ENCODE measurements around the gene PELO.
"Not testable (repeated sequence)": the region's sequence is repeated elsewhere in the genome, so short reads cannot be mapped to it uniquely, and the experiment has no call there.

PELO gene, protein sequence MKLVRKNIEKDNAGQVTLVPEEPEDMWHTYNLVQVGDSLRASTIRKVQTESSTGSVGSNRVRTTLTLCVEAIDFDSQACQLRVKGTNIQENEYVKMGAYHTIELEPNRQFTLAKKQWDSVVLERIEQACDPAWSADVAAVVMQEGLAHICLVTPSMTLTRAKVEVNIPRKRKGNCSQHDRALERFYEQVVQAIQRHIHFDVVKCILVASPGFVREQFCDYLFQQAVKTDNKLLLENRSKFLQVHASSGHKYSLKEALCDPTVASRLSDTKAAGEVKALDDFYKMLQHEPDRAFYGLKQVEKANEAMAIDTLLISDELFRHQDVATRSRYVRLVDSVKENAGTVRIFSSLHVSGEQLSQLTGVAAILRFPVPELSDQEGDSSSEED

GRCh38 chr5:52787600-52788504, at the start of gene PELO, which contains the start of gene ITGA1:
Gene PELO (plus strand): TSS chr5:52787916. CDS start chr5:52800395, 12,479 bp downstream.
Gene ITGA1 (plus strand): TSS chr5:52787916. CDS start chr5:52788354, 438 bp downstream.
- DNase-seq = peak; percentile 54 to 67

DNA sequence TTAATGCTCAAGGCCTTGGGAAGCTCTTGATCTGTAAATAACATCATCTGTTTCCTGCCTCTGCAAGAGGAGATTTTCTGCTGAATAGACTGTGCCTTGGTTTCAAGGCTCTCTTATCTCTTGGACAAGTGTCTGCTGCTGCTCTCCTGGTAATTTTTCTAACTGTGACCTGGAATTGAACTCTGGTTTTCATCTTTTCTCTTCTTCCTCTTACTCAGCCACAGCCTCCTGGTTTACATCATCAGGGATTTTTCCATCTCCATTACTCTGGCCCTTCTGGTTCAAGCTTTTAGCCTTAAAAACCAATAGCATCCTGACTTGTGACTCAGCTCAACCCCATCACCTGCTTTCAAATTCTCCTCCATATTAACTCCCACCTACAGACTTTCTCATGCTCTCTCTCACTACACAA, 49.6 kb upstream of the PELO start:
- DNase-seq = no peak

GRCh38 chr5:52740007-52740406, 47.7 kb upstream of the PELO start:
- no peak for DNase-seq

- no peak for DNase-seq
Observed at GRCh38 chr5:52743012-52743411, 44.7 kb upstream of the PELO start.

DNA sequence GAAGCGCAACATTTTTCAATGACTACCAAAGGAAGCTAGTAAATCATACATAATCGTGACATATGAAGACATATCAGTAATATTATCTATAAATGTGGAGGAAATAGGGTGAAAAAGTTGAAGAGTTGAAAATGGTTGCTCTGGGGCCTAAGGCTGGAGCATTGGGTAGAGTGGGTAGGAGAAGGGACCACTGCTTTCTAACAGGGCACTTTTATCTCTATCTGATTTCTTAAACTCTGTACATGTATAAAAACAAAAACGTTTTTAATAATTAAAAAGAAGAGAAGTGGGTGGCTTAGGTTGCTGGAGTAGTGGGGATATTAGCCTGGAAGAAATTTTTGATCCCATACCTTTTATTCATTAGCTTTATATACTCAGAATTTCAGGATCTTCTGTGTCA, 44.2 kb upstream of the PELO start:
- DNase-seq = no peak

DNA sequence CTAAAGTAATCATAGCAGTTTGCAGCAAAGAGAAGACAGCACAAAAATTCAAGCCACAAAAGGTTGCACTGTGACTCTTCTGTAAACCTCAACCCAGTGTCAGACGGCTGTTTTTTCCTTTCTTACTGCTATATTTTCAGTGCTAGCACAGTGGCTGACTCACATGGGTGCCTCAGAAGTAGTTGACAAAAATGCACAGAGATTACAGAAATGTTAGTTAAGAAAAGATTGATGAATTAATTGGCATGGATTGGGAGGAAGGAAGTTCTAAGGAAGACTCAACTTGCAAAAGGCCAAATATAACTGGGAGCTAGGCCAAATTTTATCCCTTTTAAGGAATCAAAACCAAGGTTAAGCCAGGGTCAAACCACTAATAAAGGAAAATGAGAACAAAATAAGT, 43.7 kb upstream of the PELO start:
- peak; percentile 17 to 47 for DNase-seq

GRCh38 chr5:52744867-52745458, 42.8 kb upstream of the PELO start:
- DNase-seq = not testable (repeated sequence)

DNA sequence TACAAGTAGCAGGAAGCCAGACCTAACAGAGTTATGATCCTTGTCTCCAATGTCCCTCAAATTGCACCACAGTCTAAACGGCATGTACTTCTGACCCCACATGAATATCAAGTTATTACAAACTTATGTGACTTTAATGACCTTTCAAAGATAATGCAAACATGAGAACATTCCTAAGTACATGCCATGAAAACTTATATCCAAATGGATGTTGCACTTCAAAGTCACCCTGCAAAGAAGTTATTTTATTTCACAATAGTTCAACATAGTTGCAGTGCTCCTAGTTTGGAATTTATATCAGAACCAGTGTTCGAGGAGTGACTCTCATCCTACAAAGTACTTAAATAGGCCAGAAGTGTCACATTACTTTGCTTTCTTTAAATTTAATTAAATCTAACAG, 41.2 kb upstream of the PELO start:
- no peak for DNase-seq

GRCh38 chr5:52748590-52748989, 39.1 kb upstream of the PELO start:
- DNase-seq = no peak

DNA sequence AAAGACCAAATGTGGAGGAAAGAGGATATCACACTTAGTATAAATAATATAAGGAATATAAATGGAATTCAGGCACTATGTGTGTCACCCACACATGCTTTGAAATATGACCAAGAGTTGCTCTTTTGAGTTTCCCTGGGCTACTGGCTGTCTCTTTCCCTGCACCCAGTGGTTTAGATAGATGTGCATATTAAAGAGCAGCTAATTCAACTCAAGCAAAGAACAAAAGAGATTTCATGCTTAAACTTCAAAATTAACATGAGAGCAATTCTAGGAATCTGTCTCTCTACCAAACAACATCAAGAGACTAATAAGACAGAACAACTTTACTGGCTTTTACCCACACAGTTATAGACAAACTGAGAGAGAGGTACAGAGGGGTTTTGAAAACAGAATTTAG, 38.0 kb upstream of the PELO start:
- no peak for DNase-seq

- DNase-seq = no peak
Observed at GRCh38 chr5:52751137-52751536, 36.6 kb upstream of the PELO start.

- DNase-seq = no peak
Observed at GRCh38 chr5:52754051-52754450, 33.7 kb upstream of the PELO start.

- DNase-seq = no peak
Observed at GRCh38 chr5:52757527-52757926, 30.2 kb upstream of the PELO start.

- no peak for DNase-seq
Observed at GRCh38 chr5:52758014-52758413, 29.7 kb upstream of the PELO start.

GRCh38 chr5:52759331-52759730, 28.4 kb upstream of the PELO start:
- DNase-seq = no peak

- peak; percentile 44 to 62 for DNase-seq
Observed at GRCh38 chr5:52760695-52761366, 26.9 kb upstream of the PELO start.

- DNase-seq = no peak
Observed at GRCh38 chr5:52767217-52767743, 20.4 kb upstream of the PELO start.

DNA sequence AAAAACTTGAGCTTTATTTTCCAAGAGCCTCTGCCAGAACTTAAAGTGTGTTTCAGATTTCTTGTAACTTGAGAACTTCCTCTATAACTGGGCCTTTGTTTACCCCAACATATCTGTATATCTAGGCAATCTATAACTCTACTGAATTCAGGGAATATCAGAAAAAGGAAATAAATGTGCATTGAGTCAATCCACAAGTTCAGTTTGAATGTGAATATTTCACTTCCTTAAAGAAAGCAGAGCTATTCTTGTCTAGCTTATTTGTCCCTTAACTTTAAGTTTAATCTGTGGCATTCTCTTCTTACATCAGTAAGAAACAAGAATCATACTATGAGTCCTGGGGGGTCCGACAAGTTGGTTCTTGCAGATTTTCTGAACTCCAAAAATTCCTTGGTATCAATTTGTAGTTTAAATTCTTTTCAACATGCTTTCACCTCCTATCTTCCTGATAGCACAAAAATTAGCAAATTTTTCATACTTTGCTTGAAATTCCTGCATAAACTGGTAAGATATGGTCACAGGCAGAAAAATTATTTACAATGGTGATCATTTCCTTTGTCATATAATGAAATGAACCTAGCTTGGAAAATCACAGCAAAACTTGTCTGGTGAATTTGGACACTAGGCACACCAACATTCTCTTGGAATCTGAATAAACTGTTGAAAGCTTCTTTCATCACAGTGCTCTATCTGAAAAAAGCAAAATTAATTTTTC, 19.8 kb upstream of the PELO start:
- no peak for DNase-seq

GRCh38 chr5:52769061-52769460, 18.7 kb upstream of the PELO start:
- DNase-seq = no peak

- DNase-seq = no peak
Observed at GRCh38 chr5:52770287-52770939, 17.3 kb upstream of the PELO start.

- DNase-seq = peak; percentile 35 to 46
Observed at GRCh38 chr5:52771343-52772039, 16.2 kb upstream of the PELO start.

Data from activated CD4-positive, alpha-beta T cell treated with anti-CD3 and anti-CD28 coated beads, Interleukin-2, amount 50 U/mL, for 48 hours (primary cell).